RPMI7951 (cell line): ENCODE results near the gene PCK2. TPM values are rescaled to one million over a fixed set of nuclear protein-coding genes. Genes with fewer than 3 reads are reported as not detected.

ENCODE experiments used
- DNase-seq: peaks from one replicate; pipeline ENCODE4 v3.0.0-alpha.2; 2012; ENCODE audit warnings: low read depth
- total RNA-seq: library from RNA; depleted of rRNA; stranded (reverse); fragments of >200 nt; shearing (Covaris generic); gene quantifications from 2 replicates; pipeline ENCODE4 v1.2.3, GENCODE V29; 2014

Gene PCK2
- total RNA-seq, 1 experiment from 2014 or later: 12.3 TPM

- DNase-seq: no peak
Measured at GRCh38 chr14:24136684-24137528, 42.8 kb downstream of the PCK2 start.

- DNase-seq: no peak
Measured at GRCh38 chr14:24137529-24138395, 43.7 kb downstream of the PCK2 start.

GRCh38 chr14:24138396-24139271 lies 44.5 kb downstream of the PCK2 start:
- no peak for DNase-seq

GRCh38 chr14:24139272-24139934 lies 45.3 kb downstream of the PCK2 start:
- no peak for DNase-seq

GRCh38 chr14:24141097-24141880 lies 47.2 kb downstream of the PCK2 start, which contains the start of gene EMC9:
Gene EMC9 (minus strand): TSS chr14:24141591. CDS start chr14:24141304, 287 bp downstream.
- peak; percentile 99 for DNase-seq

- peak; percentile 19 for DNase-seq
Measured at GRCh38 chr14:24143511-24143910, 49.4 kb downstream of the PCK2 start.

GRCh38 chr14:24144451-24144850 lies 50.3 kb downstream of the PCK2 start:
- no peak for DNase-seq

GRCh38 chr14:24145219-24145618 lies 51.1 kb downstream of the PCK2 start:
- DNase-seq: no peak

GRCh38 chr14:24145690-24146452 lies 51.8 kb downstream of the PCK2 start:
- no peak for DNase-seq

GRCh38 chr14:24146453-24146977 lies 52.4 kb downstream of the PCK2 start, which contains the start of gene PSME2:
Gene PSME2 (minus strand): TSS chr14:24146610. CDS start chr14:24146581, 29 bp downstream.
- peak; percentile 97 for DNase-seq

GRCh38 chr14:24146978-24147760 lies 53.1 kb downstream of the PCK2 start, which contains the start of gene RNF31:
Gene RNF31 (plus strand): TSS chr14:24147498. CDS start chr14:24147699, 201 bp downstream.
- DNase-seq: peak; percentile 98

- DNase-seq: no peak
Measured at GRCh38 chr14:24147761-24148428, 53.8 kb downstream of the PCK2 start.

- no peak for DNase-seq
Measured at GRCh38 chr14:24149302-24149969, 55.3 kb downstream of the PCK2 start.

- DNase-seq: no peak
Measured at GRCh38 chr14:24150061-24150460, 56.0 kb downstream of the PCK2 start.

GRCh38 chr14:24150567-24150966 lies 56.5 kb downstream of the PCK2 start:
- DNase-seq: no peak

GRCh38 chr14:24150993-24151392 lies 56.9 kb downstream of the PCK2 start:
- no peak for DNase-seq
